IPS-20b (cell line): ENCODE results near the gene ACTR3.

ENCODE experiments used
- H3K27ac ChIP-seq: one replicate; pipeline ENCODE4 v1.5.1; 2013; ENCODE audit warnings: low read length
- H3K27me3 ChIP-seq: 2 replicates; pipeline ENCODE4 v1.6.1; 2013; ENCODE audit warnings: mild to moderate bottlenecking, low read length, inconsistent platforms; ENCODE audit not compliant: insufficient read depth
- H3K36me3 ChIP-seq: 2 replicates; pipeline ENCODE4 v1.6.1; 2013; ENCODE audit warnings: low read depth, mild to moderate bottlenecking, inconsistent platforms, low read length, moderate library complexity; ENCODE audit not compliant: insufficient read depth
- H3K4me1 ChIP-seq: 2 replicates; pipeline ENCODE4 v1.6.1; 2013; ENCODE audit warnings: mild to moderate bottlenecking, control low read depth, inconsistent platforms, low read length, moderate library complexity; ENCODE audit not compliant: insufficient read depth
- H3K4me3 ChIP-seq: 2 replicates; pipeline ENCODE4 v1.5.1; 2013; ENCODE audit warnings: mild to moderate bottlenecking, low read length, inconsistent platforms
- H3K9ac ChIP-seq: 2 replicates; pipeline ENCODE4 v1.6.1; 2013; ENCODE audit warnings: low read depth, mild to moderate bottlenecking, inconsistent platforms, low read length, moderate library complexity
- H3K9me3 ChIP-seq: 2 replicates; pipeline ENCODE4 v1.6.1; 2013; ENCODE audit warnings: mild to moderate bottlenecking, low read depth, low read length, inconsistent platforms; ENCODE audit not compliant: insufficient read depth

The ACTR3 gene

DNA sequence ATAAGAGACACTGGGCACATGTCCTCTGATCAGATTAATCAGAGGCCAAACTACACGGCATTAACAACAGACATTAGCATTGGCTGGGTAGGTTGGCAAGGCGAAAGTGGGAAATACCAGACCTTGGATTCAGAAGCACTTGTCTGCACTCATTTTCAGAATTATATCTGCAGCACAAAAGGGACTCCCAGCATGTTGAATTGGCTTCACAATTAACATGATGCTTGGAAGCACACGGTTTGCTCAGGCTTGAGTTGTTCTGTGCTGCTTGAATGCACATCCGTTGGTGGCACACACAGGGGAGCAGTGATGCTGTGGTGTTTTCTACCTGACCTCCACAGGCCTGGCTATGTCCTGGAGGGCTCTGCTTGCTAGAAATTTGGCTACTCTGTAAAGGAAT, 83.9 kb downstream of the ACTR3 start:
- no peaks in the 10 kb centered on the region for H3K27me3 ChIP-seq
- peaks cover under 1% of the 10 kb centered on the region for H3K9me3 ChIP-seq
- no peak overlapping the region for H3K27ac ChIP-seq
- no peaks in the 10 kb centered on the region; the same call in 1 of the 2 replicates for H3K4me1 ChIP-seq
- H3K36me3 ChIP-seq, result no peaks in the 10 kb centered on the region
- no peak overlapping the region for H3K9ac ChIP-seq
- H3K4me3 ChIP-seq, result no peak overlapping the region

DNA sequence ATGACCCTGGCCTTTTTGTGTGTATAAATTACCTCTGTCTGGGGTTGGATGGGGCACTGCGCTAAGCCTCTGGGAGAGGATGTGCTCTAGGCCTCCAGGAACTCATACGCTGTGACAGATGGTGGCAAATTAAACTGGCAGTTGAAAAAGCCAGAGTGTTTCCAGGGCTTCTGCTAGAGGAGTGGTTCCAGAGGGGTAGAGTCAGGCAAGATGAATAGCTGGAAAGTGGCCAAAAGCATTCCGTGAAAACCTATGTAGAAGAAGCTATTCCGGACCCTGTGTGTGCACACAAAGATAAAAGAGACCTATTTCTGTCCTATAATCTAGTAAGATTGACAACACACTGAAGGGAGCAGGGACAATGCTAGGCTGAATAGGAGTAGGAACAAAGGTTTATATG, 84.8 kb downstream of the ACTR3 start:
- Histone ChIP-seq H3K4me1 (no peaks in the 10 kb centered on the region; the same call in 1 of the 2 replicates), H3K9ac (no peak overlapping the region), H3K4me3 (no peak overlapping the region), H3K27me3 (no peaks in the 10 kb centered on the region), H3K36me3 (no peaks in the 10 kb centered on the region), H3K27ac (no peak overlapping the region), H3K9me3 (peaks cover 7% of the 10 kb centered on the region)

DNA sequence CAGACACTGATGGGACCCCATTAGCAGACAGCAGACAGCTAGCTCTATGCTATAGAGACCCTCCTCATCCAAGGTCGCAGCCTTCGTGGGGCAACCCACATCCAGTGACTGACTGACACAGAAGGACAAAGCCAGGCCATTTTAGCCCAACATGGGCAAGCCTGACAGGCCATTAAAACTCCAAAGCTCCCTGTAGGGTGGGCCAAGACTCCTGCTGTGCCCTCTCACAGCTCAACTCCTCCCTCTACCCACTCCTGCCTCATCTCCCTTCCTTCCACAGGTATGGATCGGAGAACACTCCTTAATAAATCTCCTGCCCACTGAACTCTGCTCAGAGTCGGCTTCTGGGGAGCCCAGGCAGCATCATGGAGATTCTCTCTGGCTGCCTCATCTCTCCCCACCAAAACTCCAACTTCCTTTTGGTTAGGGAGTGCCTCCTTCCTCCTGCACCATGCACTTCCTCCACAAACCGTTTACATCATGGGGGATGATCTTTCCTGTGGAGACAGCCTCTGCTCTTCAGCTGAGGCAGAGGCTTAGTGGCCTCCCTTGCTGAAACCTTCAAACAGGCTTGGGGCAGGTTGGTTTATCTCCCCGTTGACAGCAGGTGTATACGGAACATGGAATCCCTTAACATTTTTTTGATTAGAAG, 86.5 kb downstream of the ACTR3 start:
- Histone ChIP-seq H3K9ac (no peak overlapping the region), H3K4me1 (no peaks in the 10 kb centered on the region; the same call in 1 of the 2 replicates), H3K27ac (no peak overlapping the region), H3K36me3 (no peaks in the 10 kb centered on the region), H3K27me3 (no peaks in the 10 kb centered on the region), H3K9me3 (peaks cover 16% of the 10 kb centered on the region), H3K4me3 (no peak overlapping the region)

DNA sequence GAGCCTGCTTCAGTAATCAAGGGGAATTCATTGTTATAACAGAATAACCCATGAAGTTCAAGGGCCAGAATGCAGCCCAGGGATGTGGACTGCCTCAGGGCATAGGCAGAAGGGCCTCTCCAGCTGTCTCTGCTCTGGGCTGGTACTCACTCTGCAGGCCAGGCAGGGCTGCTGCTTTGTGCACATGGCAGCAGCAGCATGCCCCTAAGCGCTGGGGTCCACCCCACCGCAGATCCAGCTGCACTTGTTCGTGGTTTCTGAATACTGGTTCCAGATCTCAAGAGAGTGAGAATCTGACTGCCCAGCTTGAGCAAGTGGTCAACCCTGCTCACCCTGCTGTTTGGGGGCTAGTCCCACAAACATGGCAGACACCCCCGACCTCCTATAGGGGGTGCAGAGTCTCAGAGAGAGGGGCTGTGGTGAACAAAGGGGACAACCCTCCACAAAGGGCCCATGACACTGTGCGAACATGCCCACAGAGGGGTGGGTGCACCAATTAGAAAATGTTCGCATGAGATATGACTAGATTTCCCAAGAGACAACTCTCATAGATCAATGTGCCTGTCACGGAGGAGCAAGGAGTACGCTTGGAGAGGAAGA, 87.3 kb downstream of the ACTR3 start:
- Histone ChIP-seq H3K9ac (no peak overlapping the region), H3K36me3 (no peaks in the 10 kb centered on the region), H3K27me3 (no peaks in the 10 kb centered on the region), H3K4me3 (no peak overlapping the region), H3K27ac (no peak overlapping the region), H3K9me3 (peaks cover 16% of the 10 kb centered on the region), H3K4me1 (no peaks in the 10 kb centered on the region; the same call in 1 of the 2 replicates)

DNA sequence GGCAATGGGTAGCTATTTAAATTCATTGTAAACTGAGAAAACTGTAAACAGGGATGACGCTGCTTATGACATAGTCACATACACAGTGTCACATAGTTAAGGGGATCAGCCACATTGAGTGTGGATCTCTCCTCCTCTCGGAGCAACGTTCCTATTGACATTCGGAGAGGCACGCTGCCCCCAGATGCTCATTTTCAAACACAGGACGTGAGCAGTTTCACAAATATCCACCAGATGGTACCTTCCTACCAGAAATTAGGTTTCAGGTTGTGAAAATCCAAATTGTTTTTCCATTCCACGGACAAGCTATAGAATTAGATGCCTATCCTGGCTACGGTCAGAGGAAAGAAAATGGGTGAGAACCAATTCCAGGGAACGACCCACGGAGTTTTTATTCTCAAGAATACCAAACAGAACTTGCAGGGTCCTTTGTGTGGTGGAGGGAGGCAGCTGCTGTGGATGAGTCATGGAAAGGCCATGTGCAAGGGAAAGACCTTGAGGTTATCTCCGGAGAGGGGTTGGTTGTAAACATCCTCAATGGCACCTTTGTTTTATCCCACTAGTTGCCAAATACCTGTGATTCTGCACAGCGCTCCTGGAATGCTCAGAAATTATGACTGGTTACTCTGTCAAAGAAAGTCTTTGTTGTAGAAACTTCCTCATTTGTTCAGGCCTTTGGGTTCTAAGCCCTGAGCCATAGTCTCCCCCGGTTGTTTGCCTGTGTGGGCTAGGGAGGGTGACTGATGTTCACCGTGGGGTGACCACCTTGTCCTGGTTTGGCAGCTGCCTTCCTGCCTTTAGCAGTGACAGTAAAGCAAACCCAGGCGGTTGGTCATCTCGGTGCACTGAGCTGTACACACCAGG, 88.0 kb downstream of the ACTR3 start:
- Histone ChIP-seq H3K4me1 (no peaks in the 10 kb centered on the region; the same call in 1 of the 2 replicates), H3K4me3 (no peak overlapping the region), H3K36me3 (no peaks in the 10 kb centered on the region), H3K9ac (no peak overlapping the region), H3K27me3 (no peaks in the 10 kb centered on the region), H3K9me3 (peaks cover 16% of the 10 kb centered on the region), H3K27ac (no peak overlapping the region)

DNA sequence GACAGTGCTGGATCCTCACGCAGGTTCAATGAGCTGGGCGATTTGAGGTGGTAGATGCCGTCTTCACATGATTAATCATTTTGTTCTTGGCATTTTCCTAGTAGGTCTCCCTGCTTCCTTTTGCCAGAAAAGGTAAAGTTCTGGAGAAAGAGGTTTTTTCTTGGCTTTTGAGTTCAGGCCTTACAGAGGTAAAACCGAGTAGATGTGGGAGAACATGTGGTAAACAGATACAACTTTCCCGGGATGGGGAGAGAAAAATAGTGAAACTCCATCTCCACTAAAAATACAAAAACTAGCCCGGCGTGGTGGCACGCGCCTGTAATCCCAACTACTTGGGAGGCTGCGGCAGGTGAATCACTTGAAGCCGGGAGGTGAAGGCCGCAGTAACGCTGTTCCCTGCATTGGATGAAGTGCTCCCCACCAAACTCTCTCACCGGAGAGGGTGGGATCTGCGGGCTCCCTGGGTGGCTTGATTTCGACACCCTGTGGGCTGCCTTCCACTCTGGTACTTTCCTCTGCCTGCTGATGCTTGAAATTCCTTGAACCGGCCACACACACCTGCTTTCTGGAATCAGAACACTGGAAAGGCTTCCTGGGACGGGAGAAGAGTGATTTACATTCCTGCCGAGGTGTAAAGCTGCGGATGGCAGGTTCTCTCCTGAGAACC, 88.8 kb downstream of the ACTR3 start:
- Histone ChIP-seq H3K9me3 (peaks cover 16% of the 10 kb centered on the region), H3K27me3 (no peaks in the 10 kb centered on the region), H3K9ac (no peak overlapping the region), H3K4me3 (no peak overlapping the region), H3K36me3 (no peaks in the 10 kb centered on the region), H3K27ac (no peak overlapping the region), H3K4me1 (no peaks in the 10 kb centered on the region; the same call in 1 of the 2 replicates)

DNA sequence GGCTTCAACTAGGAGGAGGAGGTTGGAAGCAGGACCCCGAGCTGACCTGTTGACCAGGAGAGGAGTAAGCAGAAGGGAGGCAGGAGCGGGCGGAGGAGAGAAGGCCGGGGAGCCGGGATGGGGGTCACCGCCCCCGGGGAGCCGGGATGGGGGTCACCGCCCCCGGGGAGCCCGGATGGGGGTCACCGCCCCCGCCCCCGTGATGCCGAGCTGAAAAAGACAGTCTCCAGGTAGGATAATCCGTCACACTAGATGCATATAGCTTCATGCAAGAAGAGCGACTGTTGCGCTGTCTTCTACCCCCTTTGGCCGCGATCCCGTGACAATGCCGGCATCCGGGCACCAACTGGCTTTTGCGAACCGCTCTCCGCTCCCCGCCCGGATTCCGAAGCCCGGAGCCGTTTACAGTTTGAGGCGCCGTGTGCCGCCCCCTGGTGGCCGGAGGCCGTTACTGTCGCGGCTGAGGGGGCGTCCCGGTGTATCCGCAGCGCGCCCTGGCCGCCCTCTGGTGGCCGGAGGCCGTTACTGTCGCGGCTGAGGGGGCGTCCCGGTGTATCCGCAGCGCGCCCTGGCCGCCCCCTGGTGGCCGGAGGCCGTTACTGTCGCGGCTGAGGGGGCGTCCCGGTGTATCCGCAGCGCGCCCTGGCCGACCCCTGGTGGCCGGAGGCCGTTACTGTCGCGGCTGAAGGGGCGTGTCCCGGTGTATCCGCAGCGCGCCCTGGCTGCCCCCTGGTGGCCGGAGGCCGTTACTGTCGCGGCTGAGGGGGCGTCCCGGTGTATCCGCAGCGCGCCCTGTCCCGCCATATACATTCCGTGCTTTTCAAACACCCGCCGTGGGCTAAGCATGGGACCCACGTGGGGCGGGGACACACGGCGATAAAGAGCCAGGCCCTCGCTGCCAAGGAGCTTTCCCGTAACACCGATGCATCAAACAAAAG, 89.6 kb downstream of the ACTR3 start:
- Histone ChIP-seq H3K27me3 (no peaks in the 10 kb centered on the region), H3K9me3 (peaks cover 16% of the 10 kb centered on the region), H3K4me1 (no peaks in the 10 kb centered on the region; the same call in 1 of the 2 replicates), H3K4me3 (no peak overlapping the region), H3K27ac (no peak overlapping the region), H3K36me3 (no peaks in the 10 kb centered on the region), H3K9ac (no peak overlapping the region)

DNA sequence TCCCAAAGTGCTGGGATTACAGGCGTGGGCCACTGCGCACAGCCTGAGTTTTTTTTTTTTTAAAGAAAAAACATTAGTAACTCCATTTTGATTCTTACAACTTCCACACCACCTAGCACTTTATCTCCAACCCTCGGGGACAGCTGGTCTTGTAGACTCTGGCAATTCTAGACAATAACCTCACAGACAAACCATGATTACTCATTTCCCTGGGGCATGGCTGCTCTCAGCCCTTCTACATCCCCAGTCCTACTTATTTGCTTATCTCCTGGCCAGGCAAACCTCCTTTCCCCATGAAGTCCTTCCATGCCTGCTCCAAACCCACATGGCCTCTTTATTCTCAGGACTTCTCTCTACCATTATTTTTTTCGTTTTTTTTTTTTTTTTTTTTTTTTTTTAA, 91.1 kb downstream of the ACTR3 start:
- Histone ChIP-seq H3K36me3 (no peaks in the 10 kb centered on the region), H3K9me3 (peaks cover 16% of the 10 kb centered on the region), H3K27me3 (no peaks in the 10 kb centered on the region), H3K27ac (no peak overlapping the region), H3K4me3 (no peak overlapping the region), H3K9ac (no peak overlapping the region), H3K4me1 (no peaks in the 10 kb centered on the region; the same call in 1 of the 2 replicates)

DNA sequence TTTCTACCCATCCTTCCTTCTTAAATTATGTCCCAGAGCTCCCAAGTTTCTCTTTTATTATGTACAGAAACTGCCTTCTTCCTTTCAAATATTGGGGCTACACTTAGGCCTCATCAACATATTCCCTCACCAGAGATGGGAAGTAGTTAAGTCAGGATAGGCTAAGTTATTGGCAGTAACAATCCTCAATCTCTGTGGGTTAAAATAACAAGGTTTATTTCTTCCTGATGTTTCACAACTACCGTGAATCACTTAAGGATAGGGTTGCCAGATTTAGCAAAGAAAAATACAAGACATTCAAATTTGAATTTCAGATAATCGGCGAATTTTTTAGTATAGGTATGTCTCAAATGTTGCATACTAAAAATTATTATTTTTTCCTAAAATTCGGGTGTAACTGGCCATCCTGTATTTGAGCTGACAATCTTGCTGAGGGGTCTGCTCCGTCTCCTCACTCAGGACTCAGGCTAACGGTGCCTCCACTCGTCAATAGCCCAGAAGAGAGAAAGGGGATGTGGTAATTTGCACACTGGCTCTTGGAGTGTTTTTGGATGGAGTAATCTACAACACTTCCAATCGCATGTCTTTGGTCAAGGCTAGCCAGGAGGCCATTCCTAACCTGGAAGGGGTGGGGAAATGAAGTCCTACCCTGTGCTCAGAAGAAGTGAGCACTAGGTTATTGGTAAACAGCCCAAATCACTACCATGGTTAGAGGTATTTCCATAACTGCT, 91.7 kb downstream of the ACTR3 start:
- no peak overlapping the region for H3K9ac ChIP-seq
- no peaks in the 10 kb centered on the region for H3K27me3 ChIP-seq
- H3K36me3 ChIP-seq, result no peaks in the 10 kb centered on the region
- no peak overlapping the region for H3K27ac ChIP-seq
- no peaks in the 10 kb centered on the region; the same call in 1 of the 2 replicates for H3K4me1 ChIP-seq
- H3K4me3 ChIP-seq, result no peak overlapping the region
- peaks cover 16% of the 10 kb centered on the region for H3K9me3 ChIP-seq

DNA sequence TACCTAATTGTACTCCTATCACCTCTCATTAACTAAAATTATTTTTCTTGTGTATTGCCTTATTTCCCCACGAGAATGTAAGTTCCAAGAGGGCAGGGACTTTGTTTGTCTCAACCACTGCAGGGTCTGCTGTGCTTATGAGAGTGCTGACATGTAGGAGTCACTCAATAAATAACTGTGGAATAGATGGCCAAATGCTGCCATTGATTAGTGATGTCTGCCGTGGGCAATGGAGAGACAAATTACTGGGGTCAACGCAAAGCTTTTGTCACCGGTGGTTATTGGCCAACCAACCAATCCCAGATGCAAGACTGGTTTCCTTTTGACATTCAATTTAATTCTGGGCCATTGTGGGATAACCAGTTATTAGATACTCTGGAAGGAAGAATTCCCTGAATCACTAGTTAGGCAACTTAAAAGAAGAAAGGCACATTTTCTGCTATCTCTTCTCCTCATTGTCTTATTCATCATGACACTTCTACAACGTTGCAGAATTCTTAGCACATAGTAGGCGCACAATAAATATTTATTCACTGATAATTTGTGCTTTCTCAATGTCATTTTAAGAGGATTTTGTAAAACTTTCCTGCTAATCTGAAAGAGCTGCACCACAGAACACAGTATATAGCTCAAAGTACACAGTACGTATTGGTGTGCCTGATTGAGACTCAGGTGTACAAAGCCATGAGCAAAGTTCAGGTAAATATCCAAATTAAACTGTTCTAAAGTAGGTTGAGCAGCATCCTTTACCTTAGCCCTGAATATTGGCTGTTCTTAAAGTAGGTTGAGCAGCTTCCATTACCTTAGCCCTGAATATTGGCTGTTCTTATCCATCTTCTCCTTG, 95.9 kb downstream of the ACTR3 start:
- no peaks in the 10 kb centered on the region for H3K36me3 ChIP-seq
- no peak overlapping the region for H3K9ac ChIP-seq
- no peaks in the 10 kb centered on the region for H3K9me3 ChIP-seq
- no peak overlapping the region for H3K4me3 ChIP-seq
- H3K27me3 ChIP-seq, result no peaks in the 10 kb centered on the region
- H3K4me1 ChIP-seq, result no peaks in the 10 kb centered on the region
- H3K27ac ChIP-seq, result no peak overlapping the region
